ENCODE results near the gene MAG.
A peak's percentile ranks its signal among the peaks of the same experiment; 100 is the strongest.

Gene MAG

DNA sequence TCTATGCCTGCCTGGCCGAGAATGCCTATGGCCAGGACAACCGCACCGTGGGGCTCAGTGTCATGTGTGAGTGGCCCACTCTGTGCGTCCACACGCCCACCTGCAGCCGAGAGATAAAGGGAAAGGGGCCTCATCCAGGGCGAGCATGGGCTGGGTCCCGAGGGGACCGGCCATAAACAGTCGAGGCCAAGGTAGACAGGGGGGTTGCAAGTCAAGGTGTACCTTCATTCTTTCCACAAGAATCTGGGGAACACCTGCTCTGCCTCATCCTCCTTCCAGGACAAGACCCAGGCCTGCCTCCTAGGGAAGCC lies 8.3 kb downstream of the MAG start:
- DNase-seq, result no peak

DNA sequence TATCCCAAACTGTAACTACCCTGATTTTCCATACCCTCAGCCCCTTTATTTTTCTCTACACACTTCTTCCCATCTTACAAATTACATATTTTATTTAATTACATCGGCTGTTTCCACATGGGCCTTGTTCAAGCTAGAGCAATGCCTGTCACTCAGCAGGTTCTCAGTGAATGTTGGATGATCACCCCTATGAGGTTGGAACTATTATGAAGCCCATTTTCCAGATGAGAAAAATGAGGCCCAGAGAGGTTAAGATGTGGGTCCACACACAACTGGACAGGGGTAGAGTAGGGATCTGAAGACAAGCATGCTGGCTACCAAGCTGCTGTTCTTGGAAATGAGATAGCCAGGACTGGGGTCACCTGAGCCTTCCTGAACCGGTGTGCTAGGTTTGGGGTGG lies 10.0 kb downstream of the MAG start:
- DNase-seq, result no peak

DNA sequence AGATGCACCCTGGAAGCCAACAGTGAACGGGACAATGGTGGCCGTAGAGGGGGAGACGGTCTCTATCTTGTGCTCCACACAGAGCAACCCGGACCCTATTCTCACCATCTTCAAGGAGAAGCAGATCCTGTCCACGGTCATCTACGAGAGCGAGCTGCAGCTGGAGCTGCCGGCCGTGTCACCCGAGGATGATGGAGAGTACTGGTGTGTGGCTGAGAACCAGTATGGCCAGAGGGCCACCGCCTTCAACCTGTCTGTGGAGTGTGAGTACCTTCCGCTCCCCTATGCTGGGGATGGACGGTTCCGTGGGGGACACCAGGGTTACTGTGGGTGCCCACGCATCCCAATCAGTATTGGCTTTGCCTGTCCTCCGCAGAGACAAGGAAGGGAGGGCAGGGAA lies 10.5 kb downstream of the MAG start:
- no peak for DNase-seq

DNA sequence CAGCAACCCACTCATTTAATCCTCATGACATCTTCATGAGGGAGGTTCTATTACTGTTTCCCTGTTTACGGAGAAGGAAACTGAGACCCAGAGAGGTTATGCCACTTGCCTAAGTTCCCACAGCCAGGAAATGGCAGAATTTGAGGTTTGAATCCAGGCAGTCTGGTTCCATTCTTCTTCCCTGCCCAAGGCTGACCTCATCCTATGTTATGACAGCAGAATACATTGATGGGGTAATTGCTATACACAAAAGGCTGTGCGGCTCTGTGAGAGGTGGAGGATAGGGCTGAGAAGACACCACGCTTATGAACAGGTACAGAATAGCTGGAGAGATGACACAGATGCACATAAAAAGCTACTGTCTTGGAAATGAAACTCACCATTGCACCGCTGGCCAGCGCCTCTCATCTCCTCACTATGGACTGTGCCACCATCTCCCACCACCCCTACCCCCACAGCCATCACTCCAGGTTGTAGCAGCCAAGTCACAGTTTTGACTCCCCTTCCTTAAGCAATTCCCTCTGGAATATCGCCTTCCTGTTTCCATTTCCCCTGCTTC lies 11.5 kb downstream of the MAG start:
- DNase-seq, result no peak

DNA sequence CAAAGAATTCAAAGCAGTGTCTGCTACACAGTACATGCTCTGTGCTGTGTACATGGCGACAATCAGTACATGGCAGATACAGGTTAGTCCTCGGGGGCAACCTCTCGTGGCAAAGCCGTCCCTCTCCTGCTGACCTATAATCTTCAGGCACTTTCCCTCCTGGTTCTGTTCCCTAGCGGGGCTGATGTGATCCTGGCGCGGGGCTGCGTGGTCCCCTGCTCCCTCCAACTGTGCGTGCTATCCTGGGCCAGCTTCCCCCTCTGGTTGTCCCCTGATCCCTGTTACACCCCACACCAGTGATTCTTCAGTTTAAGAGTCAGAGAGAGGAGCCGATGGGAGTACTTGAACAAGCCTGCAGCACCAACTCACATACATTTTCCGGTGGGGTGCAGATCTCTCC lies 12.1 kb downstream of the MAG start:
- no peak for DNase-seq

DNA sequence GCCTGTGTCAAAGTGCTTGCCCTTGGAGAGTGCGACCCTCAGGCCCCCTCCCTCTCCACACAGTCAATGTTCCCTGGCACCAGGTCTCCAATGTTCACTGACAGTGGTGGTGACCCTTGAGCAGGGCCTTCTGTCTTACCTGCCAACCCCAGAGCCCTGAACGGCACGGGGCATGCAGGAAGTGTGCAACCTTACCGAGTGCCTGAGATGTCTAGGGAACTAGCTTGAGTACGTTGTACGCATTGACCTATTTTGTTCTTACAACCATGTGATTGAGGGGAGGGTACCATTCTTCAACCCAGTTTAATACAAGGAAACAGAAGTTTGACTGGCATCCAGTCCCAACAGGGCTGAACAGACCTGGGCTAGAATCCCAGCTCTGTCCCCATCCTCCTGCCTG lies 13.2 kb downstream of the MAG start:
- DNase-seq, result no peak

DNA sequence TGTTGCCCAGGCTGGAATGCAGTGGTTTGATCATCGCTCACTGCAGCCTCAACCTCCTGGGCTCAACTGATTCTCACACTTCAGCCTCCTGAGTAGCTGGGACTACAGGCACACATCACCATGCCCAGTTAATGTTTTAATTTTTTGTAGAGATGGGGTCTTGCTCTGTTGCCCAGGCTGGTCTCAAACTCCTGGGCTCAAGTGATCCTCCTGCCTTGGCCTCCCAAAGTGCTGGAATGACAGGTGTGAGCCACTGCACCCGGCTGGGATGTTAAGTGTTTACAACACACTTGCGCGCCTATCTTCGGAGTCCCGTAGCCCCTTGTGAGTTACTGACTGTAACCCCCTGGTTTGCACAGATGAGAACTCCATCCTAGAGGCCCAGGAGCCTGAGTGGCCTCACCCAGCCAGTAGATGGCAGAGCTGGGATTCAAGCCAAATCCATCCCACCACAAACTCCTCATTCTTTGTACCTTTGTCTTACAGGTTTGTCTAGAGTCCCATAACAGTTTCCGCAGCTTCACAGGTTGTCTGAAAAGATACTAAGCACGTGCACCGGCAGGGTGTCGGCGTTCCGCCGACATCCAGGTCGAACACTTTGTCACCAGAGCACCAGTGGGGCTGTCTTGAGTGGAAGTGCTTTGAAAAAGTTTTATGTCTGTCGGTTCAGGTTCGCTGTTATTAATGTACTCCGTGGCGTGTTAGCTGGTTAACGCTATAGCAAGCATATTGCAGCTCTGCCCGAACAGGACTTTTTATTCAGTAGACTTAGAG lies 14.7 kb downstream of the MAG start:
- no peak for DNase-seq

DNA sequence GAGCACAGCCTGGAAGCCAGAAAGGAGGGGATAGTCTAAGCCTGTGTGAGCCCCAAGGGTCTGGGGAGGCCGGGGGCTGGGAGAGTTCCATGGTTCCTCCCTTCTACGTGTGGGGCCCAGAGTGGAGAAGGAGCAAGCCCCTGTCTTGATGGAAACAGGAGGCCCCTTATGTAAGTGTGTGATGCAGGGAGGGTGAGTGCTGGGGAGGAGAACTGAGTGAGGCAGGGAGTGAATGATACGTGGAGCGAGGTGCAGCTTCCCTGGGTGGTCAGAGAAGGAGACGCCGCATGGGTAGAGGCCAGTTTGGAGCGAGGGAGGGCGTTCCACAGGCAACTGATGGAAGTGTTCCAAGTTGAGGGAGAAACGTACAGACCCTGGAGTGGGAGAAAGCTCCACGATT lies 16.0 kb downstream of the MAG start:
- DNase-seq, result peak; percentile 79

DNA sequence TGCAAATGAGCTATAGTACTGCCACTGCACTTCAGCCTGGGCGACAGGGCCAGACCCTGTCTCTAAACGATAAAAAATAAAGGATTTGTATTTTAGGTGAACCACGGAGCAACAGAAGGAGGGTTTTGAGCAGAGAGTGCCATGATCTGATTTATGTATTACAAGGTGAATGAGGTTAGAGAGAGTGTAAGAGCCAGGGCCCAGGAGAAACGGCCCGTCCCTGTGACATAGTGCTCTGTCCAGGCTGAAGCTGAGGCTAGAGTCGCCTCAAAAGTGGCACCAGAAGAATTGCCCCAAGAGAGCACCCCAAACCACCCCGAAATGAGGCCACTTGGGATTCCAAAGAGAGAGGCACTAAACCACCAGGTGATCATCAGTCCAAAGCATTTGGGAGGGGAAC lies 16.9 kb downstream of the MAG start:
- no peak for DNase-seq

DNA sequence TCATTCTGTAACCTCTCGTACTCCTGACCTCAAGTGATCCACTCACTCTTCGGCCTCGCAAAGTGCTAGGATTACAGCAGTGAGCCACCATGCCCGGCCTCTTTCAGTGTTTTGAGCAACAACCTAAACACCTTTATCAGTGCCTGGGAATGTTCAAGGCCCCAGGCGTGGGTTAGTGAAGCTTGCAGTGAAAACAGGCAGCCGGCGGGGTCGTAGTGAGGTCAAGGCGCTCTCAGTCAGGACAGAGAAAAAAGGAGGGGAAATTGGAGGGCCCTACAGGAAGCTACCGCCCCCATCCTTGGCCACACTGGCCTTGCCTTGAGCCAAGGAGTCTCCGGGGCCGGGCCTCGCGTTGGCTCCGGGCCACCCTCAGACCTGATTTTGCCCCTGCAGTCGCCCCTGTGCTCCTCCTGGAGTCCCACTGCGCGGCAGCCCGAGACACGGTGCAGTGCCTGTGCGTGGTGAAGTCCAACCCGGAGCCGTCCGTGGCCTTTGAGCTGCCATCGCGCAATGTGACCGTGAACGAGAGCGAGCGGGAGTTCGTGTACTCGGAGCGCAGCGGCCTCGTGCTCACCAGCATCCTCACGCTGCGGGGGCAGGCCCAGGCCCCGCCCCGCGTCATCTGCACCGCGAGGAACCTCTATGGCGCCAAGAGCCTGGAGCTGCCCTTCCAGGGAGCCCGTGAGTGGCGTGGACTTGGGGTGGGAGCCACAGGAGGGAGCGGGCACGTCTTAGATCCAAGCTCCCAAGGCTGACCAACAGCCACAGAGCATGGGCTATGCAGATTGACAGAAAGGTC lies 17.7 kb downstream of the MAG start:
- DNase-seq, result peak; percentile 84

DNA sequence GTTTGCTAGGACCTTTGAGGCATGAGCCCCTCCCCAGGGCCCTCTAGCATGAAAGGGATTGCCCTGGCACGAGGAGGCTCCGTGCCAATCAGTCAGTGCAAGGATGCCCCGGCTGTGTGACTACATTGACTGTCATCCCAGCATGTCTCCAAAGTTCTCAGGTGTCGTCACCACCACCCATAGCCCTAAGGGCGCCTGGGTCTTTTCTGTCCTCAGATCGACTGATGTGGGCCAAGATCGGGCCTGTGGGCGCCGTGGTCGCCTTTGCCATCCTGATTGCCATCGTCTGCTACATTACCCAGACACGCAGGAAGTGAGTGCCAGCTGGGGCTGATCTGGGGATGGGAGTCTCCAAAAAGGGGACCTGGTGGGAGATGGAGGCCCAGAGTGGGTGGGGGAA lies 18.4 kb downstream of the MAG start:
- no peak for DNase-seq

DNA sequence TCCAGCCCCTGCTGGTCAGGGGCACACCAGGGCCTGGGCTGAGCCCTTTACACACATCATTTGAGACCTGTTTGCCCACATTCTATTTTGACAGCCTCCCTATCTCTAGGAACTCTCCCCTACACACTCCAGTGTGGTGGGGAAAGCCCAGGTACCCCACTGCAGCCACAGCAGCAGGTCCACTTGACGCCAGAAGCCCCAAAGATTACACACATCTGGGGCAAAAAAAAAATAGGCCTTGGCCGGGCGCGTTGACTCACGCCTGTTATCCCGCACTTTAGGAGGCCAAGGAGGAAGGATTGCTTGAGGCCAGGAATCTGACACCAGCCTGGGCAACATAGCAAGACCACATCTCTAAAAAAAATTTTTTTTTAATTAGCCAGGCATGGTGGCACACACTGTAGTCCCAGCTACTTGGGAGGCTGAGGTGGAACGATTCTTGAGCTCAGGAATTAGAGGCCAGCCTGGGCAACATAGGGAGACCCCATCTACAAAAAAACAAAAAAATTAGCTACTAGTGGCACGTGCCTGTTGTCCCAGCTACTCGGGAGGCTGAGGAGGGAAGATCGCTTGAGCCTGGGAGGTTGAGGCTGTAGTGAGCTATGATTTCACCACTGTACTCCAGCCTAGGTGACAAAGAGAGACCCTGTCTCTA lies 19.0 kb downstream of the MAG start:
- DNase-seq, result no peak

DNA sequence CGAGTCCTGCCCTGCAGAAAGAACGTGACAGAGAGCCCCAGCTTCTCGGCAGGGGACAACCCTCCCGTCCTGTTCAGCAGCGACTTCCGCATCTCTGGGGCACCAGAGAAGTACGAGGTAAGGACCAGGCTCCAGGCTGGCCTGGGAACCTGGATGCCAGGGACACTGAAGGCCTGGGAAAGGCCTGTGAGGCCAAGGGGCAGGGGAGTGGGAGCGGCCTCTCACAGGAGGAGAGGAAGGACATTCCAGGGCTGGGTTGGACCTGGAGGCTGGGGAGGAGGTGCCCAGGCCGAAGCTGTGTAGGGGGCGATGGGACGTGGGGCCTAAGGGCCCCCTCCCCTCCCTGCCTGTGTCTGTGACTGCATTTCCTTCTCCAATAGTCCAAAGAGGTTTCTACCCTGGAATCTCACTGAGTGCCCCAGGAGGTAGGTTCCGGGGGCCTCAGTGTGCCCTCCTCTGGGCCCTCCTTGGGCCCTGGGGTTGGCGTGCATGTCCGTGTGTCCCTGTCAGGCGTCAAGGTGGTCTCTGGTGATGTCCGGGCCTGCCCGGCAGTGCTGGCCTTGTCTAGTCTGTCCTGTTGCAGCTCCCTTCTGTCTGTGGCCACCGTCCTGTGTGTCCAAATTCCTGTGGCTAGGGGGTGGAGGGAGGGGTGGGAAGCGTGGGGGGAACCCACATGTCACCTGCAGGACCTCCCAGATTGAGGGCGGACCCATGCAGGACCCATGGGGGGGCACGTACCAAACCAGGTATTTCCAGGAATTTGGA lies 20.1 kb downstream of the MAG start:
- DNase-seq, result no peak

DNA sequence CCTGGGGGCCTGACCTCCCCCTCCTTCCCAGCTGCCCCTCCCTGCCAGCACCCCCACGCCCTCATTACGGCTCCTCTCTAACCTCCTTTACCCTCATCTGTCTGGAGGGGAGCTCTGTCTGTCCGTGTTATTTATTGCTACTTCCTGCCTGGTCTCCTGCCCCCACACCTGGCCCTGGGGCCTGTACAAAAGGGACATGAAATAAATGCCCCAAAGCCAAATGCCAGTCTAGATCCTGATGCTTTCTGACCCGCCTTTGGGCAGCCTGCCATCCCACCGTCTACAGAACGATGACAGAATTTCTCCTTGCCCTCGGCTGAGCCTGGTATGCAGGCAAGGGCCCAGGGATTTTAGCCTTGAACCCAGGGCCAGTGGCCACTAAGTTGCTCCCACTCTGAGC lies 21.6 kb downstream of the MAG start:
- no peak for DNase-seq

DNA sequence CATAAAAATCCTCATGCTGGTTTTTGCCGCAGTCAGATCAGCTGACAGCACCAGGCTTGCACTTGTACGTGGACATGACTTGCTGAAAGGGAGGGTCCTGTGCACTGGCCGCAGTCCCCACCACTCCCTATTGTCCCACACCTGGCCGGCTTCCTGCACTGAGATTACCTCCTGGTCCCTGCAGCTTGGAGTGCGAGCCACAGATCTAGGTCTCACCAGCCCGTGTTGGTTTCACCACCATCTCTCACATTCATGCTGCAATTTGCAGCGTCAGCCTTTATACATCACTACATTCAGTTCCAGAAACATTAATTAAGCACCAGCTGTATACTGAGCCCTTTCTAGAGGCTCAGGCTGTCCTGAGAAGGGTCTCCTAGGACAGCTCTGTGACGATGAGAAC lies 22.1 kb downstream of the MAG start:
- DNase-seq, result no peak

DNA sequence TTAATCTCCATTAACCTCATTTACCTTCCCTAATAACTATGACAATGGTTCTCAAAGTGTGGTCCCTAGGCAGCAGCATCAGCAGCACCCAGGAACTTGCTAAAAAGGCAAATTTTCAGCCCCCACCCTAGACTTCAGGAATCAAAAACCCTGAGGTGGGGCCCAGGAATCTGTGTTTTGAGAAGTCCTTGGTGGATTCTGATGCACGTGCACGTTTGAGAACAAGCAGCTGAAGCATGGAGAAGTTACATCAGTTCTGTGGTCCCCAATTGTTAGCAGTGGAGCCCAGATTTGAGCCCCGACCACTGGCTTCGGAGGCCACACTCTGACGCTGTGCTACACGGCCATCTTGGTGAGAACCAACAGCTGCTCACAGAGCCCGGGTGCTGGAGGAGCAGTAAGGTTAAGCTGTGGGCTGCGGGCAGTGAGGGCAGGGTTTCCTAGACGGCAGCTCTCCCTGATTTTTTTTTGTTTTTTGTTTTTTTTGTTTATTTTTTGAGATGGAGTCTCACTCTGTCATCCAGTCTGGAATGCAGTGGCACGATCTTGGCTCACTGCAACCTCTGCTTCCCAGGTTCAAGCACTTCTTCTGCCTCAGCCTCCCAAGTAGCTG lies 23.0 kb downstream of the MAG start:
- DNase-seq, result no peak

DNA sequence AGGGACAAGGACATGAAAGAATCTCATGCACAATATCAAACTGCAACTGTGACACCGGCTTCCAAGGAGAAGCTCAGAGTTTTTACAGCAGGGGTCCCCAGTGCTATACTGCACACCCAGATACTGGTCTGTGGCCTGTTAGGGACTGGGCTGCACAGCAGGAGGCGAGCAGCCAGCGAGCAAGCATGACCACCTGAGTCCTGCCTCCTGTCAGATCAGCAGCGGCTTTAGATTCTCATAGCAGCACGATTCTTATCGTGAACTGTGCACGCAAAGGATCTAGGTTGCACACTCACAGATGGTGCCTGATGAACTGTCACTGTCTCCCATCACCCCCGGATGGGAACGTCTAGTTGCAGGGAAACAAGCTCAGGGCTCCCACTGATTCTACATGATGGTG lies 23.9 kb downstream of the MAG start:
- no peak for DNase-seq

DNA sequence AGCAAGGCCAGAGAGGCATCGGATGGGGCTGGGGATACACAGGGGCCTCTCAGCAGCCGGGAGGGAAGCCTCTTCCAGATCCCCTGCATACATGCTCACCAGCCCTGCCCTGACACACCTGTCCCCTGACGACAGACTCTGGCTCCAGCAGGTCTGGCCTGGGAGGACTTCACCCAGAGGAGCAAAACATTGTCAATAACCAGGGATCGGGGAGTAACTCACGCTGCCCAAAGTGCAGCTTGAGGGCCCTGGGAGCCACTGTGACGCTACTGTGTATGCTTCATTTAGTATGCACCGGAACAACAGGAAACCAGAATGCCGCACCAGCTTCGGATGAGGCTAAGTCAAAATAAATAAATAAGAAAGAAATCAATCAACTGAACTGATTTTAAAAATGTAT lies 24.6 kb downstream of the MAG start:
- DNase-seq, result no peak

DNA sequence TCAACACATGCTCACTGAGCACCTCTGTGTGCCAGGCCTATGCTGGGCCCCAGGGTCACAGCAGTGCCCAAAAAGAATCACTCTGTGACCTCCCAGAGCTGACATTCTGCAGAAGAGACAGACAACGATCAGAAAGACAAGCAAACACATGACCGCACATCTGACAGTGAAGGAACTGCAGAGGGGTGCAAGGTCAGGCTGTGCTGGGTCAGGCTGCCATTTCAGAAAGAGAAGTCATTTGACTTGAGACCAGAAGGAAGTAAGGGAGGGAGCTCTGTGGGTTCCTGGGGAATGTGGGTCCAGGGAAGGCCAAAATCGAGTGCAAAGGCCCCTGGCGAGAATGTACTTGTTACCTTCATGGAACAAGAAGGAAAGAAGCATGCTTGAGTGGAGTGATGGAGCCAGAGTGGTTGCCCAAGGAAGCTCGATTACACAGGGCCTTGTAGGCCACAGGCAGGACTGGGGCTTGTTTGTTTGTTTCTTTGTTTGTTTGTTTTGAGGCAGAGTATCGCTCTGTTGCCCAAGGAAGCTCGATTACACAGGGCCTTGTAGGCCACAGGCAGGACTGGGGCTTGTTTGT lies 25.6 kb downstream of the MAG start:
- no peak for DNase-seq

DNA sequence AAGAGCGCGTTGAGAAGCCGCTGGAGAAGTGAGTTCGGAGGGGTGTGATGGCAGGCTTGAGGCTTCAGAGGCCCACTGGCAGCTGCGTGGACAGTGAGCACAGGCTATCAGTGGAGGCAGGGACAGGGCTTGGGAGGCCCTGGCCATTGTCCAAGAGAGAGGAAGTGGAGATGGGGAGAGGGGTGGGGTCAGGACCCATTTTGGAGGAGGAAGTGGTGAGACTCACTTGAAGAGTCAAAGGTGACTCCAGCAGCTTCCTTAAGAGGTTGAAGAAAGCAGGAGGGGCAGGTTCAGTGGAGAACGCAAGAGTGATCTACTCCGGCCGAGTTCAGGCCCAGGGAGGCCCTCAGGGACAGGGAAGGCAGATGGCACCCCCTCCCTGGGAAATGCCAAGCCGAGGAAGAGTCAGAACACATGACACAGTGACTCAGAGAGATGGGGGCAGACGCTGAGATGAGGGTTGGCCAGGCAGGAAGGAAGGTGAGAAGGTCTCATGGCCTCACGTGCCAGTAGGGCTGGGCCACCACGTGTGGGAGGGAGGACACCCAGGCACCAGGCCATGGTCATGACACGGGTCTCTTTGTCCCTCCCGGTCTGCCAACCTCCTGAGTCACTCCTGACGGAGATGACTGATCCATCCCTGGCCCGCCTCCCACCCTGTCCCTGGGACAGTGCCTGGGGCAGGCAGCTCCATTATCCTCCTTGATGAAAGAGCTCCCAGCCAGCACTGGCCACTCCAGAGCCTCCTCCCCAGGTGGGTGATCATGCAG lies 26.9 kb downstream of the MAG start:
- DNase-seq, result no peak

DNA sequence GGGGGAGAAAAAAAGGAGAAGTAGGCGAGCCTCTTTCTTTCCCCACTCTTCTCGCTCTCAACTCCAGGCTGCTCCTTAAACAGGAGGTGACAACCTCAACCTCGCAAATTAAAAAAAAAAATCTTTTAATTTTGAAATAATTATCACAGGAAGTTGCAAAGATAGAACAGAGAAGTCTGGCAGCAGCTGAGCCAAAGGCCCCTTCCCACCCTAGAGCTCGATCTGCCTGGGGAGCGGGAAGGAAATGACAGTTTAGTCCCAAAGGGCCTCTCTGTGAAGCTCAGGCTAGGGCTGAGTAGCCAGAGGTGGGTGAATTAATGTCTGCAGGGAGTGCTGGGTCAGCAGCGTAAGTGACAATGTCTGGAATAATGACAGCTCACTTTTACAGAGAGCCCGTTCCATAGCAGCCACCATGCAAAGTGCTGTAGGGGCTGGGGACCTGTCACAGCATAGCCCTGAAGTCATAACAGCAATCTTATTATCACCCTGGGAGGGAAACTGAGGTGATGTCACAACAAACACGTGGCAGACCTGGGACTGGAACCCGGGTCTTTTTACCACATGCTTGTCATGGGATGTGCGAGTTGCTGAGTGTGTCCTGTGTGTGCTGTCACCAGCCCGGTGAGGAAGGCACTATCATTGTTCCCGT lies 28.2 kb downstream of the MAG start:
- DNase-seq, result no peak
